Measurements from ENCODE around the gene EP400.
A peak's percentile ranks its signal among the peaks of the same experiment; 100 is the strongest.

The EP400 gene

DNA sequence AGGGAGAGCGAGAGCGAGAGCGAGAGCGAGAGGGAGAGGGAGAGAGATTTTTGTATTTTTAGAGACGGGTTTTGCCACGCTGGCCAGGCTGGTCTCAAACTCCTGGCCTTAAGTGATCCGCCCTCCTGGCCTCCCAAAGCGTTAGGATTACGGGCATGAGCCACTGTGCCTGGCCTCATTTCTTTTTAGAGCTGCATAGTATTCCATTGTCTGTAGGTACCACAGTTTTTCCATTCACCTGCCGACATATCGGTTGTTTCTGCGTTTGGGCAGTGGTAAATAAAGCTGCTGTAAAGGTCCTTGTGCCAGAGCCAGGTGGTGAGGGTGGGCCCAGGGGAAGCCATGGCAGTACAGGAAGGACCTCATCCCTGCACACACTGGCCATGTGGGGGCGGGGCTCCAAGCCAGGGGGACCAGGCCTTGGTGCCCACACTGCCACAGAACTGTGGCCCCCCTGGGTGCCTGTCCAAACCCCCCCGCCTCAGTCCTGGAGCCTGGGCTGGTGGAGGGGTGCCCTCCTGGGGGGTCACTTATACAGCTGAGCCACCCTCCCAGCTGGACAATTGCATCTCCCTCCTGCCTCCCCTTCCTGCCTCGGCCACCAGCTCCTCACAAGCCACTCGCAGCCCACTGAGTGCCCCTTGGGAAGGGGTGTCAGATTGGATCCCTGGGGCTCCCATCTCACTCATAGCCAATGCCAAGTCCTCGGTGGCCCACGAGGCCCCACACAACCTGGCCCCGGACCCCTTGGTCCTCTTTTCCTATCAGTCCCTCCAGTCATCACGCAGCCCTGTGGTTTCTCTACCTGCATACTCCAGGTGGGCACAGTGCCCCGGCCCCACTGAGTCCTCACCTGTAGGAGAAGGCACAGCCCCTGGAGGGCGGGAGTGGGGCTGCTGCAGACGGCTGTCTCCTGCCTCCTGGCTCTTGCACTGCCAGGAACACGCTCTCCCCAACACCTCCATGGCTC is 22.3 kb upstream of the EP400 start:
- no peak for DNase-seq

GRCh38 chr12:131928080-131928710 is 21.5 kb upstream of the EP400 start:
- peak in 1 of 2 experiments; percentile 18 for DNase-seq

DNA sequence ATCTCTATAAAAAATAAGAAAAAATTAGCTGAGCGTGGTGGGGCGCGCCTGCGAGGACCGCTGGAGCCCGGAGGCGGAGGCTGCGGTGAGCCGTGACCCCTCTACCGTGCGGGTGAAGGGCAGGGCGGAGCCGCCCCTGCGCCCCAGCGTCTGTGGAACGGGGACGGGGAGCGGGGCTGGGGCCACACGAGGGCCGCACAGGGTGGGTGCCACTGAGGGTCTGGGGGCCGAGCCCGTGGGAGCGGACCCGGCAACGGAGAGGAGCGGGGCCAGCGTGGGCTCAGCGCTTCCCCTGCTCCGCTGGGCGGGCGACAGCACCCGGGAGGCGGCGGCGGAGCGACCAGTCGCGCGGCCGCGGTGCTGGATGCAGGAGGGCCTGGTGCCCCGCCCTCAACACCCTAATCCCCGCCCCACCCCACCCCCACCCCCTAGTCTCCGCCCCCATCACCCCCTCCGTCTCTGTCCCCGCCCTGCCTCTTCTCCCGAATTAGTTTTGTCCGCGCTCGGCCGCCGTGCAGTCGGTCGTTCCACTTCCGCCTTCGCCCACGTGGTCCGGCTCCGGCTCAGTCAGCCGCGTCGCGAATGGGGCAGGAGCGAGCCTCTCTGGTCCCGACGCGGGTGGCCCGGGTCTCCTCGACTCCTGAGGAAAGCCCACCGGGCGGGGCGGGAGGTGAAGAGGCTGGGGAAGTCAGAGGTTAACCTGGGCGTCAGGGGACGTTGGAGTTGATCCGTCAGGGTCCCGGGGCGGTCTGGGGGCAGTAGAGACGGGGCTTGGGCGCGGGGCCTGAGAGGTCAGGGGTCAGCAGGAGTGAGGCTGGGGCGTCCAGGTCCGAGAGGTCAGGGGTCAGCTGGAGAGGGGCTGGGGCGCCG is 20.8 kb upstream of the EP400 start, which contains the start of gene PUS1:
PUS1 (plus strand) TSS at position 566 of the 870 bp plus-strand sequence. CDS start 447 bp downstream, outside the sequence.
- DNase-seq: peak; percentile 95

- peak in 1 of 2 experiments; percentile 32 for DNase-seq
Observed at GRCh38 chr12:131929581-131930456, 19.9 kb upstream of the EP400 start.

GRCh38 chr12:131930510-131930909 is 19.2 kb upstream of the EP400 start:
- DNase-seq: no peak

- DNase-seq: no peak
Observed at GRCh38 chr12:131933387-131933786, 16.4 kb upstream of the EP400 start.

DNA sequence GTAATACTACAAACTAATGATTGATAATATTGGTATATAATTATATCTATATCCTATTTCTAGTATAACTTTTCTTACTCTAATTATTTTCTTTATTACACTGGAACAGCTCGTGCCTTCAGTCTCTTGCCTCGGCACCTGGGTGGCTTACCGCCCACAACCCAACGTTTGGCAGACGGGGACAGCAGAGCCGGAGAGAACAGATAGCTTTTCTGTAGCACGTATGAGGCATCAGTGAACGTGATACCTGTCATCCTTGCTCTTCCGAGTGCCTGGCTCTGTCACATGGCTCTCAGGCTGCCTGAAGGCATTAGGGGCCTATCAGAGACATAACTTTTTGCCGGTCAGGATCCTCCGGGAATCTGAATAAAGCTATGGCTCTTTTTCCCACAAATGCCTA is 15.2 kb upstream of the EP400 start:
- no peak for DNase-seq

GRCh38 chr12:131938082-131938481 is 11.7 kb upstream of the EP400 start:
- DNase-seq: no peak

DNA sequence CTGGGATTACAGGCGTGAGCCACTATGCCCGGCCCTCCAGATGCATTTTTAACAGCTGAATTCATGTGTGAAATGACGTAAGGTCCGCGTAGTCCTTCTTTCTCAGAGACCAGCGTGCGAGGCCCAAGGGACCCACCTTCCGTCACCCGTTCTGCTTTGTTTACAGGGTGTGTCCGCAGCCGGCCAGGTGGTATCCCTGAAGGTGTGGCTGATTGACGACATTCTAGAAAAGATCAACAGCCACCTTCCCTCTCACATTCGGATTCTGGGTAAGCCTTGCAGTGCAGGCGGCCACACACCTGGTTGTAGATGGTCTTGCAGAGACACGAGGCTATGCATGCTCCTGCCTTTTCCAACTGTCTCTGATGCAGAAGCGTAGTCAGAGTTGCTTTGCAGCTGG is 10.7 kb upstream of the EP400 start:
- no peak for DNase-seq

DNA sequence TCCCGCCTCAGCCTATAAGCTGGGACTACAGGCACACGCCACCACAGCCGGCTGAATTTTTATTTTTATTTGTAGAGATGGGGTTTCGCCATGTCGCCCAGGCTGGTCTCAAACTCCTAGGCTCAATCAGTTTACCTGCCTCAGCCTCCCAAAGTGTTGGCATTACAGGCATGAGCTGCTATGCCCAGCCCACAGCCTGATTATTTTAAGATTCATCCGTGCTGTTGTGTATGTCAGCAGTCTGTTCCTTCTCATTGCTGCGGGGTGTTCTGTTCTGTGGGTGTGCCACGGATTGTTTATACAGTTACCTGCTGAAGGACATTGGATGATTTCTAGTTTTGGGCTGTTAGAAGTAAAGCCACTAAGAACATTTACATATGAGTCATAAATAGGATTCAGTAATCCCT is 9.6 kb upstream of the EP400 start:
- no peak for DNase-seq

DNA sequence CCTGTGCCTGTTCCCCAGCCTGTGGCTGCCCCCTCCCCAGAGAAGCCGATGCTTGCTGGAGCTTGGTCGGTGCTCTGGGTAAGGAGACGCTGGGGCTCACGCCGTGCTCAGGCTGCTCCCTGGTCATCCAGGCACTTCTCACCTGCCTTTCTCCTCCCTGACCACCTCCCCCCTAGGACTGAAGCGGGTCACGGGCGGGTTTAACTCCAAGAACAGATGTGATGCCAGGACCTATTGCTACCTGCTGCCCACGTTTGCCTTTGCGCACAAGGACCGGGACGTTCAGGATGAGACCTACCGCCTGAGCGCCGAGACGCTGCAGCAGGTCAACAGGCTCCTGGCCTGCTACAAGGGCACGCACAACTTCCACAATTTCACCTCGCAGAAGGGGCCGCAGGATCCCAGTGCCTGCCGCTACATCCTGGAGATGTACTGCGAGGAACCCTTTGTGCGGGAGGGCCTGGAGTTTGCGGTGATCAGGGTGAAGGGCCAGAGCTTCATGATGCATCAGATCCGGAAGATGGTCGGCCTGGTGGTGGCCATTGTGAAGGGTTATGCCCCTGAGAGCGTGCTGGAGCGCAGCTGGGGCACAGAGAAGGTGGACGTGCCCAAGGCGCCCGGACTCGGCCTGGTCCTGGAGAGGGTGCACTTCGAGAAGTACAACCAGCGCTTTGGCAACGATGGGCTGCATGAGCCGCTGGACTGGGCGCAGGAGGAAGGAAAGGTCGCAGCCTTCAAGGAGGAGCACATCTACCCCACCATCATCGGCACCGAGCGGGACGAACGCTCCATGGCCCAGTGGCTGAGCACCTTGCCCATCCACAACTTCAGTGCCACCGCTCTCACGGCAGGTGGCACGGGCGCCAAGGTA is 8.4 kb upstream of the EP400 start:
- no peak for DNase-seq

DNA sequence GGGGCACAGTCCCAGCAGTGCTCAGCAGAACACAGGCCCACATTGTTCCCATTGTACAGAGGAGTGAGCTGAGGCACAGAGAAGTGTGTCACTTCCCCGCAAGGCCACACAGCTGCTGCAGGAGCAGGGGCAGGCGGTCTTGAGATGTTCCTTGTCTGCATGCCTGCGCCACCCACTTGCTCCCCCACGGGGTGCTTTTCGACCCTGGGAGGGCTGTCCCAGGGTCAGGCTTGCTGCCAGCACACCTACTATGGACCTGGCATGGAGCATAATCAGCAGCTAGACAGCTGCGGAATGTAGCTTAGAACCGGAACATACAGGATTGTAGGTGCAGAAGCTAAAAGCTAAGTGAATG is 7.8 kb upstream of the EP400 start:
- no peak for DNase-seq

GRCh38 chr12:131942671-131943070 is 7.1 kb upstream of the EP400 start:
- no peak for DNase-seq

DNA sequence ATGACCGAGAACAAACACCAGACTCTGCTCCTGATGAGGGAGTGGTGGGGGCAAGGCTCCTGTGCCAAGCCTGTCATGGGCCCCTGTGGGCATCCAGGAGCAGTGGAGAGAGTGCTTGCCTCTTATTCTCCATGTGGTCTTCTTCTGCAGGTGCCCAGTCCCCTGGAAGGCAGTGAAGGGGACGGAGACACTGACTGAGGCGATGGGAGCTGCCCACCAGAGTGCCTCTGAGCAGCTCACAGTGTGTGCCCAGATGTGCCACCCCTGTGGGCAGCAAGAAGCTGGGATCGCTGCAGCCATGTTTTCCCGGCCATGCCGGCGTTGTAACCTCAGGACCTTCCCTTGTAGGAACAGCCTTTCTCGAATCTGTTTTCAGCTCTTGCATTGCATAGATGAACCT is 6.4 kb upstream of the EP400 start:
- DNase-seq: no peak

DNA sequence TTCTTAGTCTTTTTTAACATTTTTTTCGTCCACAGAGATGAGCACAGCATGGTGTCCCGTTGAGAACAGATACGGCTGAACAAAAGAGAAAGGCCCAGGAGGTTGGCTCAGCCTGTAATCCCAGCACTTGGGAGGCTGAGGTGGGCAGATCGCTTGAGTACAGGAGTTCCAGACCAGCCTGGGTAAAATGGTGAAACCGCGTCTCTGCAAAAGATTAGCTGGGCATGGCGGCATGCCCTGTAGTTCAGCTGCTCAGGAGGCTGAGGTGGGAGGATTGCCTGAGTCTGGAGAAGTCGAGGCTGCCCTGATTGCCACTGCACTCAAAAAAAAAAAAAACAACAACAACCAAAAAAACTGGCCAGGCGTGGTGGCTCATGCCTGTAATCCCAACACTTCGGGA is 5.9 kb upstream of the EP400 start:
- DNase-seq: no peak

- DNase-seq: no peak
Observed at GRCh38 chr12:131944601-131945251, 5.0 kb upstream of the EP400 start.

- no peak for DNase-seq
Observed at GRCh38 chr12:131946757-131947156, 3.0 kb upstream of the EP400 start.

DNA sequence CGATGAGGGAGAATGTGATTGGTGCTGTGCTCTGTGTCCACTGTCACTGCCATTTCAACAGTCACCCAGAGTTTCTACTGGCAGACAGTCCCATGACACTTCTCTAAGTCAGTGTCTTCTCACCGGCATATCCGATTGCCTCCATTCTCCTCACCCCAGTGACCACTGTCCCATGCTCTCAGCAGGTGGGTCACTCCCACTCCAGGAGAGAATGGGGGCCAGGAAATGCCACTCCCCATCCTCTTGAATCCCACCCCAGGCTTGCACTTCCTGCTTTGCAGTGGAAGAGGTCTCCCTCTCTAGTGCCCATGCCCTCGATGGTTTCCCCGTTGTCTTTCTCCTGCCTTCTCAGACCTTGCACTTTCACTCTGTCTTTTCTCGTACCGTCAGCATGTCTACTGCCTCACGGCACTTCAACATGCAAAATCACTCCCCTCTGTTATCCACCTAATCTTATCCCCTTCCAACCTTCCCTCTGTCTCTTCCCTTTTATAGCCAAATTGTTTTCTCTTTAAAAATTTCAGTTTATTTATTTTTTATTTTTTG is 2.2 kb upstream of the EP400 start:
- no peak for DNase-seq

- DNase-seq: no peak
Observed at GRCh38 chr12:131948166-131948712, 1.5 kb upstream of the EP400 start.
